ENCODE data around the gene FAM3C.

DNA sequence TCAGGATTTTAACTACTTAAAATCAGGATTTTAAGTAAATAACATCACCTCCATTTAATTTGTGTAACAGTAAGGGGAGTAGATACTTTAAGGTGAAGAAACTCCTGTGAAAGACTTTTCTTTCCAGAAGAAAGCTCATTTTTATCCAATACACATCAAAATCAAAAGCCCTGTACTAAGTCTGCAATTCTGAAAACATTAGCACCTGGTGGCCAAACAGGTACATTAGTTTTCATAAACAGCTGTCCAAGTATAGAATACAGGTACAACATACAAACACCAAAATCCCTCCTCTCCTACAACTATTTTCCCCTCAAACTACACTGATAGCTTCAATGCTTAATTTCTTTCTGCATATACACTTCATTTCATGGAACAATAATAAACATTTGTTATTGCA lies 22.9 kb downstream of the FAM3C start:
- TF ChIP-seq, protein P1, sequence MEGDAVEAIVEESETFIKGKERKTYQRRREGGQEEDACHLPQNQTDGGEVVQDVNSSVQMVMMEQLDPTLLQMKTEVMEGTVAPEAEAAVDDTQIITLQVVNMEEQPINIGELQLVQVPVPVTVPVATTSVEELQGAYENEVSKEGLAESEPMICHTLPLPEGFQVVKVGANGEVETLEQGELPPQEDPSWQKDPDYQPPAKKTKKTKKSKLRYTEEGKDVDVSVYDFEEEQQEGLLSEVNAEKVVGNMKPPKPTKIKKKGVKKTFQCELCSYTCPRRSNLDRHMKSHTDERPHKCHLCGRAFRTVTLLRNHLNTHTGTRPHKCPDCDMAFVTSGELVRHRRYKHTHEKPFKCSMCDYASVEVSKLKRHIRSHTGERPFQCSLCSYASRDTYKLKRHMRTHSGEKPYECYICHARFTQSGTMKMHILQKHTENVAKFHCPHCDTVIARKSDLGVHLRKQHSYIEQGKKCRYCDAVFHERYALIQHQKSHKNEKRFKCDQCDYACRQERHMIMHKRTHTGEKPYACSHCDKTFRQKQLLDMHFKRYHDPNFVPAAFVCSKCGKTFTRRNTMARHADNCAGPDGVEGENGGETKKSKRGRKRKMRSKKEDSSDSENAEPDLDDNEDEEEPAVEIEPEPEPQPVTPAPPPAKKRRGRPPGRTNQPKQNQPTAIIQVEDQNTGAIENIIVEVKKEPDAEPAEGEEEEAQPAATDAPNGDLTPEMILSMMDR (conservative IDR thresholded peaks at IDR 0.05; ENCODE audit: low read depth, low read length) = no peak
- TF ChIP-seq POLR2A (IDR thresholded peaks at IDR 0.05; ENCODE audit: low read depth, low read length) (no peak), SMC3 (IDR thresholded peaks at IDR 0.05; ENCODE audit: low read depth, low read length) (no peak), CEBPB (IDR thresholded peaks at IDR 0.05; ENCODE audit: low read depth, low read length) (no peak), BHLHE40 (IDR thresholded peaks at IDR 0.05; ENCODE audit: low read depth, low read length) (no peak), RAD21 (IDR thresholded peaks at IDR 0.05; ENCODE audit: low read length) (no peak), NFE2L2 (IDR thresholded peaks at IDR 0.05; ENCODE audit: low read depth, low read length) (no peak), RFX5 (IDR thresholded peaks at IDR 0.05; ENCODE audit: low read depth, low read length) (no peak), CHD1 (IDR thresholded peaks at IDR 0.05; ENCODE audit: low read depth, low read length) (no peak)
- TF ChIP-seq, protein P2, sequence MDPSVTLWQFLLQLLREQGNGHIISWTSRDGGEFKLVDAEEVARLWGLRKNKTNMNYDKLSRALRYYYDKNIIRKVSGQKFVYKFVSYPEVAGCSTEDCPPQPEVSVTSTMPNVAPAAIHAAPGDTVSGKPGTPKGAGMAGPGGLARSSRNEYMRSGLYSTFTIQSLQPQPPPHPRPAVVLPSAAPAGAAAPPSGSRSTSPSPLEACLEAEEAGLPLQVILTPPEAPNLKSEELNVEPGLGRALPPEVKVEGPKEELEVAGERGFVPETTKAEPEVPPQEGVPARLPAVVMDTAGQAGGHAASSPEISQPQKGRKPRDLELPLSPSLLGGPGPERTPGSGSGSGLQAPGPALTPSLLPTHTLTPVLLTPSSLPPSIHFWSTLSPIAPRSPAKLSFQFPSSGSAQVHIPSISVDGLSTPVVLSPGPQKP (IDR thresholded peaks at IDR 0.05; ENCODE audit: borderline replicate concordance, low read depth, low read length) = no peak
- TF ChIP-seq, protein P3, sequence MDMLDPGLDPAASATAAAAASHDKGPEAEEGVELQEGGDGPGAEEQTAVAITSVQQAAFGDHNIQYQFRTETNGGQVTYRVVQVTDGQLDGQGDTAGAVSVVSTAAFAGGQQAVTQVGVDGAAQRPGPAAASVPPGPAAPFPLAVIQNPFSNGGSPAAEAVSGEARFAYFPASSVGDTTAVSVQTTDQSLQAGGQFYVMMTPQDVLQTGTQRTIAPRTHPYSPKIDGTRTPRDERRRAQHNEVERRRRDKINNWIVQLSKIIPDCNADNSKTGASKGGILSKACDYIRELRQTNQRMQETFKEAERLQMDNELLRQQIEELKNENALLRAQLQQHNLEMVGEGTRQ (IDR thresholded peaks at IDR 0.05; ENCODE audit: low read depth, low read length) = no peak

All from IMR-90 (cell line).